ENCODE data around the gene NQO1.
A peak's percentile ranks its signal among the peaks of the same experiment; 100 is the strongest.
"Not testable (repeated sequence)": the region's sequence is repeated elsewhere in the genome, so short reads cannot be mapped to it uniquely, and the experiment has no call there.

Gene NQO1

GRCh38 chr16:69761983-69762813, 35.8 kb upstream of the NQO1 start, which contains the start of gene WWP2:
TSS of gene WWP2 (plus strand) at chr16:69762332. CDS start at chr16:69787011, 24,679 bp downstream.
- no peaks in the 10 kb centered on the region for H3K9me3 ChIP-seq (ENCODE audit: insufficient read depth, low read length, severe bottlenecking)
- peak within 1 kb of the TSS; percentile 92 for H2AFZ ChIP-seq (ENCODE audit: low read depth, low read length)
- TF ChIP-seq EZH2 (IDR thresholded peaks at IDR 0.05; ENCODE audit: borderline replicate concordance, low read depth, low read length, severe bottlenecking) (no peak), CTCF (IDR thresholded peaks at IDR 0.05; ENCODE audit: borderline replicate concordance, extremely low read depth, low read length, poor library complexity, severe bottlenecking) (no peak)
- no peaks in the 10 kb centered on the region for H3K36me3 ChIP-seq (ENCODE audit: insufficient read depth, low read length)
- H4K20me1 ChIP-seq (ENCODE audit: insufficient read depth, low read length), result no peaks in the 10 kb centered on the region
- peaks cover 24% of the 10 kb centered on the region for H3K4me1 ChIP-seq (ENCODE audit: insufficient read depth, low read length)
- peaks cover 8% of the 10 kb centered on the region; the same call in 1 of the 2 replicates for H3K79me2 ChIP-seq (ENCODE audit: insufficient read depth, low read length)
- ATAC-seq (ENCODE audit: insufficient read depth, low read depth) (peak; percentile 88), DNase-seq (peak; percentile 91)
- H3K4me2 ChIP-seq (ENCODE audit: insufficient read depth, low read length), result peak within 1 kb of the TSS; percentile 89
- no peaks in the 10 kb centered on the region for H3K27me3 ChIP-seq (ENCODE audit: insufficient read depth, low read length, poor library complexity)
- peak within 1 kb of the TSS; percentile 85 for H3K27ac ChIP-seq (ENCODE audit: low read length)
- H3K4me3 ChIP-seq (ENCODE audit: low read depth in 1 of 2, low read length in 2 of 2), result peak within 1 kb of the TSS; percentile 69 to 84
- peak within 1 kb of the TSS; percentile 75 for H3K9ac ChIP-seq (ENCODE audit: low read depth, low read length)

GRCh38 chr16:69757375-69757774, 31.0 kb upstream of the NQO1 start:
- not testable (repeated sequence) for H3K4me3 ChIP-seq (ENCODE audit: low read depth in 1 of 2, low read length in 2 of 2); H3K4me2 ChIP-seq (ENCODE audit: insufficient read depth, low read length); DNase-seq; H2AFZ ChIP-seq (ENCODE audit: low read depth, low read length); ATAC-seq (ENCODE audit: insufficient read depth, low read depth); H4K20me1 ChIP-seq (ENCODE audit: insufficient read depth, low read length); H3K36me3 ChIP-seq (ENCODE audit: insufficient read depth, low read length); H3K27ac ChIP-seq (ENCODE audit: low read length); H3K9me3 ChIP-seq (ENCODE audit: insufficient read depth, low read length, severe bottlenecking); H3K9ac ChIP-seq (ENCODE audit: low read depth, low read length); H3K27me3 ChIP-seq (ENCODE audit: insufficient read depth, low read length, poor library complexity)
- peaks cover 33% of the 10 kb centered on the region for H3K4me1 ChIP-seq (ENCODE audit: insufficient read depth, low read length)
- peaks cover 26% of the 10 kb centered on the region for H3K79me2 ChIP-seq (ENCODE audit: insufficient read depth, low read length)

- H3K9me3 ChIP-seq (ENCODE audit: insufficient read depth, low read length, severe bottlenecking), result no peaks in the 10 kb centered on the region
- peaks cover 13% of the 10 kb centered on the region for H3K36me3 ChIP-seq (ENCODE audit: insufficient read depth, low read length)
- peaks cover 6% of the 10 kb centered on the region; the same call in 1 of the 2 replicates for H4K20me1 ChIP-seq (ENCODE audit: insufficient read depth, low read length)
- no peak for ATAC-seq (ENCODE audit: insufficient read depth, low read depth)
- H3K9ac ChIP-seq (ENCODE audit: low read depth, low read length), result no peak overlapping the region
- no peak overlapping the region for H3K4me3 ChIP-seq (ENCODE audit: low read depth in 1 of 2, low read length in 2 of 2)
- no peak for DNase-seq
- no peak overlapping the region for H3K27ac ChIP-seq (ENCODE audit: low read length)
- TF ChIP-seq CTCF (IDR thresholded peaks at IDR 0.05; ENCODE audit: borderline replicate concordance, extremely low read depth, low read length, poor library complexity, severe bottlenecking) (no peak), EZH2 (IDR thresholded peaks at IDR 0.05; ENCODE audit: borderline replicate concordance, low read depth, low read length, severe bottlenecking) (no peak)
- H2AFZ ChIP-seq (ENCODE audit: low read depth, low read length), result peak overlapping the region; percentile 45; the same call in 1 of the 2 replicates
- H3K4me2 ChIP-seq (ENCODE audit: insufficient read depth, low read length), result no peak overlapping the region
- peaks cover 35% of the 10 kb centered on the region for H3K4me1 ChIP-seq (ENCODE audit: insufficient read depth, low read length)
- H3K27me3 ChIP-seq (ENCODE audit: insufficient read depth, low read length, poor library complexity), result no peaks in the 10 kb centered on the region
- peaks cover 30% of the 10 kb centered on the region for H3K79me2 ChIP-seq (ENCODE audit: insufficient read depth, low read length)
These were observed 30.3 kb upstream of the NQO1 start for GRCh38 chr16:69756705-69757104.

Measured in DND-41 (cell line).